Nephron progenitor cell (in vitro differentiated cells): ENCODE data around the gene INPP5F.
A peak's percentile ranks its signal among the peaks of the same experiment; 100 is the strongest.

Experiments used
- DNase-seq: peaks from one replicate; pipeline ENCODE4 v3.0.0; 2021
- H3K27ac Mint-ChIP-seq: 2 replicates; pipeline ENCODE4 v1.8.0; 2021; ENCODE audit warnings: mild to moderate bottlenecking, moderate library complexity, mixed read lengths
- H3K27me3 Mint-ChIP-seq: 2 replicates; pipeline ENCODE4 v1.8.0; 2021; ENCODE audit warnings: mild to moderate bottlenecking, low read depth, mixed read lengths; ENCODE audit not compliant: poor library complexity
- H3K36me3 Mint-ChIP-seq: 2 replicates; pipeline ENCODE4 v1.8.0; 2021; ENCODE audit warnings: low read depth, mixed read lengths
- H3K4me1 Mint-ChIP-seq: 2 replicates; pipeline ENCODE4 v1.8.0; 2021; ENCODE audit warnings: mixed read lengths
- H3K4me3 Mint-ChIP-seq: 2 replicates; pipeline ENCODE4 v1.8.0; 2021; ENCODE audit warnings: mild to moderate bottlenecking, moderate library complexity, mixed read lengths
- H3K9me3 Mint-ChIP-seq: 2 replicates; pipeline ENCODE4 v1.8.0; 2021; ENCODE audit warnings: mild to moderate bottlenecking, moderate library complexity, mixed read lengths
- CTCF ChIP-seq: fragments of 200-600 bp; sonication (generic); IDR thresholded peaks from 2 replicates; pipeline ENCODE4 v1.5.0; 2021; ENCODE audit warnings: antibody characterized with exemption

Gene INPP5F

GRCh38 chr10:119834188-119834587 lies 108.3 kb downstream of the INPP5F start:
- Mint-ChIP-seq H3K36me3 (peaks cover 84% of the 10 kb centered on the region), H3K4me3 (no peak overlapping the region), H3K9me3 (no peaks in the 10 kb centered on the region), H3K27me3 (no peaks in the 10 kb centered on the region), H3K4me1 (no peaks in the 10 kb centered on the region), H3K27ac (peak overlapping the region; percentile 62)
- TF ChIP-seq CTCF: no peak
- no peak for DNase-seq

- Mint-ChIP-seq H3K27ac (no peak overlapping the region), H3K36me3 (peaks cover 92% of the 10 kb centered on the region), H3K27me3 (no peaks in the 10 kb centered on the region), H3K9me3 (no peaks in the 10 kb centered on the region), H3K4me1 (no peaks in the 10 kb centered on the region), H3K4me3 (no peak overlapping the region)
- no peak for TF ChIP-seq CTCF
- no peak for DNase-seq
Measured at GRCh38 chr10:119845656-119846055, 119.8 kb downstream of the INPP5F start.

- Mint-ChIP-seq H3K4me3 (no peak overlapping the region), H3K9me3 (no peaks in the 10 kb centered on the region), H3K36me3 (peaks cover 78% of the 10 kb centered on the region), H3K4me1 (no peaks in the 10 kb centered on the region), H3K27ac (no peak overlapping the region), H3K27me3 (no peaks in the 10 kb centered on the region)
- no peak for DNase-seq
- no peak for TF ChIP-seq CTCF
Measured at GRCh38 chr10:119849031-119849789, 123.4 kb downstream of the INPP5F start.

DNA sequence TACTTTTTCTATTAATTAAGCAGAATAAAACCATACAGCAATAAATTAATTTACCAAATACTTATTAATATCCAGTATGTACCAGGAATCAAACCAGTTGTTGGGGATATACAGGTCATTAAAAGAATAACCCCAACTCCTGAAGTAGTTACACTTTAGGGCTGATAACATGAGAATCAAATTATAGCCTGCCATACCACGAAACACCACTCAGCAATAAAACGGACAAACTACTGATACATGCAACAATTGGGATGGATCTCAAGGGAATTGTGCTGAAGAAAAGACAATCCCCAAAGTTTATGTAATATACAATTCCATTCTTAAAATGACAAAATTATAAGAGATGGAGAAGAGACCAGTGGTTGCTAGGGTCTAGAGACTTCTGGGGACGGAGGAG lies 124.1 kb downstream of the INPP5F start:
- H3K4me1 Mint-ChIP-seq: no peaks in the 10 kb centered on the region
- no peak overlapping the region for H3K4me3 Mint-ChIP-seq
- H3K9me3 Mint-ChIP-seq: no peaks in the 10 kb centered on the region
- H3K27me3 Mint-ChIP-seq: no peaks in the 10 kb centered on the region
- TF ChIP-seq CTCF: no peak
- DNase-seq: no peak
- H3K27ac Mint-ChIP-seq: no peak overlapping the region
- H3K36me3 Mint-ChIP-seq: peaks cover 73% of the 10 kb centered on the region

GRCh38 chr10:119852277-119852676 lies 126.4 kb downstream of the INPP5F start:
- no peak for DNase-seq
- Mint-ChIP-seq H3K27me3 (no peaks in the 10 kb centered on the region), H3K36me3 (peaks cover 69% of the 10 kb centered on the region), H3K4me1 (no peaks in the 10 kb centered on the region), H3K27ac (no peak overlapping the region), H3K4me3 (no peak overlapping the region), H3K9me3 (no peaks in the 10 kb centered on the region)
- TF ChIP-seq CTCF: no peak

- no peak for DNase-seq
- Mint-ChIP-seq H3K4me3 (no peak overlapping the region), H3K9me3 (no peaks in the 10 kb centered on the region), H3K27ac (no peak overlapping the region), H3K4me1 (no peaks in the 10 kb centered on the region), H3K36me3 (peaks cover 68% of the 10 kb centered on the region), H3K27me3 (no peaks in the 10 kb centered on the region)
- TF ChIP-seq CTCF: no peak
Measured at GRCh38 chr10:119852822-119853221, 127.0 kb downstream of the INPP5F start.
